ENCODE data around the gene HELQ. TPM values are rescaled to one million over a fixed set of nuclear protein-coding genes. Genes with fewer than 3 reads are reported as not detected.

HELQ gene
- total and polyA plus RNA-seq, 2 donors, result 14.3 to 20.9 TPM

- Histone ChIP-seq H3K4me1 (ENCODE audit: control insufficient read depth in 2 of 2, insufficient read depth in 2 of 2, low read length in 2 of 2) (no peaks in the 10 kb centered on the region), H3K27ac (ENCODE audit: low read depth in 1 of 2, low read length in 1 of 2) (no peak overlapping the region), H3K4me3 (ENCODE audit: low read length in 2 of 2) (no peak overlapping the region), H3K9me3 (ENCODE audit: control insufficient read depth in 2 of 2, insufficient read depth in 1 of 2, low read length in 1 of 2) (no peaks in the 10 kb centered on the region), H3K36me3 (ENCODE audit: control insufficient read depth in 2 of 2, insufficient read depth in 2 of 2, low read length in 1 of 2) (peaks cover 25 to 41% of the 10 kb centered on the region in 2 donors), H3K27me3 (ENCODE audit: control insufficient read depth in 2 of 2, insufficient read depth in 1 of 2, low read length in 1 of 2) (no peaks in the 10 kb centered on the region)
- DNase-seq (ENCODE audit: low read depth in 6 of 9, low spot score in 9 of 9), result no peak
- 97% methylated on average over 3 of the region's 3 CpGs for WGBS
Measured at GRCh38 chr4:83440899-83441298, 14.7 kb downstream of the HELQ start.

- Histone ChIP-seq H3K4me1 (ENCODE audit: control insufficient read depth in 2 of 2, insufficient read depth in 2 of 2, low read length in 2 of 2) (no peaks in the 10 kb centered on the region), H3K36me3 (ENCODE audit: control insufficient read depth in 2 of 2, insufficient read depth in 2 of 2, low read length in 1 of 2) (peaks cover 22 to 41% of the 10 kb centered on the region in 2 donors), H3K4me3 (ENCODE audit: low read length in 2 of 2) (no peak overlapping the region), H3K27ac (ENCODE audit: low read depth in 1 of 2, low read length in 1 of 2) (no peak overlapping the region), H3K9me3 (ENCODE audit: control insufficient read depth in 2 of 2, insufficient read depth in 1 of 2, low read length in 1 of 2) (no peaks in the 10 kb centered on the region), H3K27me3 (ENCODE audit: control insufficient read depth in 2 of 2, insufficient read depth in 1 of 2, low read length in 1 of 2) (no peaks in the 10 kb centered on the region)
- DNase-seq (ENCODE audit: low read depth in 6 of 9, low spot score in 9 of 9), result no peak
- 98% methylated on average over 1 of the region's 1 CpG for WGBS
Measured at GRCh38 chr4:83440148-83440814, 15.3 kb downstream of the HELQ start.

DNA sequence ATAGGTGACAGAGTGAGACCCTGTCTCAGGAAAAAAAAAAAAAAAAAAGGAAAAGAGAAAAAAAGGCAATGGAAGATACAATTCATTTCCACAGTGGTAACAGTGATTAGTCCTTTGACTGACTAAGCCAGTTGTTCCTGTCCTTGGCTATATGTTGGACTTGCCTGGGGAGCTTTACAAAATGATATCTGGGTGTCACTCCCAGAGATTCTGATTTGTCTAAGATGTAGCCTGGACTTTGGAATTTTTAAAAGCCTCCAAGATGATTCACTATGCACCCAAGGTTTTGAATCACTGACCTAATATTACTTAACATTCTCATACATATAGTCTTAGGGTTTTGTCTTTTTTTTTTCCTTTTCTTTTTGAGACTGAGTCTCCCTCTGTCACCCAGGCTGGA lies 16.9 kb downstream of the HELQ start:
- Histone ChIP-seq H3K9me3 (ENCODE audit: control insufficient read depth in 2 of 2, insufficient read depth in 1 of 2, low read length in 1 of 2) (no peaks in the 10 kb centered on the region), H3K36me3 (ENCODE audit: control insufficient read depth in 2 of 2, insufficient read depth in 2 of 2, low read length in 1 of 2) (peaks cover 18 to 28% of the 10 kb centered on the region in 2 donors), H3K4me1 (ENCODE audit: control insufficient read depth in 2 of 2, insufficient read depth in 2 of 2, low read length in 2 of 2) (no peaks in the 10 kb centered on the region), H3K27me3 (ENCODE audit: control insufficient read depth in 2 of 2, insufficient read depth in 1 of 2, low read length in 1 of 2) (no peaks in the 10 kb centered on the region), H3K27ac (ENCODE audit: low read depth in 1 of 2, low read length in 1 of 2) (no peak overlapping the region), H3K4me3 (ENCODE audit: low read length in 2 of 2) (no peak overlapping the region)
- DNase-seq (ENCODE audit: low read depth in 6 of 9, low spot score in 9 of 9), result no peak

GRCh38 chr4:83436680-83437079 lies 18.9 kb downstream of the HELQ start:
- Histone ChIP-seq H3K4me1 (ENCODE audit: control insufficient read depth in 2 of 2, insufficient read depth in 2 of 2, low read length in 2 of 2) (no peaks in the 10 kb centered on the region), H3K36me3 (ENCODE audit: control insufficient read depth in 2 of 2, insufficient read depth in 2 of 2, low read length in 1 of 2) (peaks cover 11 to 18% of the 10 kb centered on the region in 2 donors), H3K27ac (ENCODE audit: low read depth in 1 of 2, low read length in 1 of 2) (no peak overlapping the region), H3K4me3 (ENCODE audit: low read length in 2 of 2) (no peak overlapping the region), H3K27me3 (ENCODE audit: control insufficient read depth in 2 of 2, insufficient read depth in 1 of 2, low read length in 1 of 2) (no peaks in the 10 kb centered on the region), H3K9me3 (ENCODE audit: control insufficient read depth in 2 of 2, insufficient read depth in 1 of 2, low read length in 1 of 2) (no peaks in the 10 kb centered on the region)
- DNase-seq (ENCODE audit: low read depth in 6 of 9, low spot score in 9 of 9), result no peak
- 98% methylated on average over 4 of the region's 4 CpGs for WGBS

- peaks cover 3 to 28% of the 10 kb centered on the region in 2 donors for H3K36me3 ChIP-seq (ENCODE audit: control insufficient read depth in 2 of 2, insufficient read depth in 2 of 2, low read length in 1 of 2)
- H3K27ac ChIP-seq (ENCODE audit: low read depth in 1 of 2, low read length in 1 of 2), result no peak overlapping the region
- no peak overlapping the region for H3K4me3 ChIP-seq (ENCODE audit: low read length in 2 of 2)
- 100% methylated on average over 1 of the region's 1 CpG for WGBS
- no peak for DNase-seq (ENCODE audit: low read depth in 6 of 9, low spot score in 9 of 9)
- no peaks in the 10 kb centered on the region for H3K4me1 ChIP-seq (ENCODE audit: control insufficient read depth in 2 of 2, insufficient read depth in 2 of 2, low read length in 2 of 2)
- no peaks in the 10 kb centered on the region for H3K27me3 ChIP-seq (ENCODE audit: control insufficient read depth in 2 of 2, insufficient read depth in 1 of 2, low read length in 1 of 2)
- H3K9me3 ChIP-seq (ENCODE audit: control insufficient read depth in 2 of 2, insufficient read depth in 1 of 2, low read length in 1 of 2), result no peaks in the 10 kb centered on the region
Measured at GRCh38 chr4:83431200-83431599, 24.4 kb downstream of the HELQ start.

DNA sequence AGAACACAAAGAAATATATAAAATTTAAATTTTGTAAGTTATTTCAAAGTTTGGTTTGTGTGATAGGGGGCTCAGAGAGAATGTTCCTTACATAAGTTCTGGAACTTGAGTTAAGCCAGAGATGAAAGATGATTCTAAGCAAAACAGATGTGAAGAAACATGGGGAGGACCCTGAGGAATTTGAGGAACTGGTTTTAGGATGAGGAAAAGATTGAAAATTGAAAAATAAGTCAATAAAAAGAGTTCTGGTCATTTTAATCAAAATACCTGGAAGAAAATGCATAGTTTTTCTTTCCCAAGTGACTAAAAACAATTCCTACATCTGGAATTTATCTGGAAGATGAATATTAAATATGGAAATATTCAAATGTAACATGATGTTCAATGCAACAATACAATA lies 37.4 kb downstream of the HELQ start:
- DNase-seq (ENCODE audit: low read depth in 6 of 9, low spot score in 9 of 9), result no peak
- no peak overlapping the region for H3K27ac ChIP-seq (ENCODE audit: low read depth in 1 of 2, low read length in 1 of 2)
- no peaks in the 10 kb centered on the region for H3K4me1 ChIP-seq (ENCODE audit: control insufficient read depth in 2 of 2, insufficient read depth in 2 of 2, low read length in 2 of 2)
- H3K36me3 ChIP-seq (ENCODE audit: control insufficient read depth in 2 of 2, insufficient read depth in 2 of 2, low read length in 1 of 2), result peaks cover 35 to 55% of the 10 kb centered on the region in 2 donors
- no peak overlapping the region for H3K4me3 ChIP-seq (ENCODE audit: low read length in 2 of 2)
- H3K9me3 ChIP-seq (ENCODE audit: control insufficient read depth in 2 of 2, insufficient read depth in 1 of 2, low read length in 1 of 2), result no peaks in the 10 kb centered on the region
- no peaks in the 10 kb centered on the region for H3K27me3 ChIP-seq (ENCODE audit: control insufficient read depth in 2 of 2, insufficient read depth in 1 of 2, low read length in 1 of 2)

GRCh38 chr4:83417566-83417965 lies 38.1 kb downstream of the HELQ start:
- DNase-seq (ENCODE audit: low read depth in 6 of 9, low spot score in 9 of 9), result no peak
- Histone ChIP-seq H3K4me1 (ENCODE audit: control insufficient read depth in 2 of 2, insufficient read depth in 2 of 2, low read length in 2 of 2) (no peaks in the 10 kb centered on the region), H3K36me3 (ENCODE audit: control insufficient read depth in 2 of 2, insufficient read depth in 2 of 2, low read length in 1 of 2) (peaks cover 34 to 55% of the 10 kb centered on the region in 2 donors), H3K27me3 (ENCODE audit: control insufficient read depth in 2 of 2, insufficient read depth in 1 of 2, low read length in 1 of 2) (no peaks in the 10 kb centered on the region), H3K27ac (ENCODE audit: low read depth in 1 of 2, low read length in 1 of 2) (no peak overlapping the region), H3K9me3 (ENCODE audit: control insufficient read depth in 2 of 2, insufficient read depth in 1 of 2, low read length in 1 of 2) (no peaks in the 10 kb centered on the region), H3K4me3 (ENCODE audit: low read length in 2 of 2) (no peak overlapping the region)
- 97% methylated on average over 4 of the region's 4 CpGs for WGBS

DNA sequence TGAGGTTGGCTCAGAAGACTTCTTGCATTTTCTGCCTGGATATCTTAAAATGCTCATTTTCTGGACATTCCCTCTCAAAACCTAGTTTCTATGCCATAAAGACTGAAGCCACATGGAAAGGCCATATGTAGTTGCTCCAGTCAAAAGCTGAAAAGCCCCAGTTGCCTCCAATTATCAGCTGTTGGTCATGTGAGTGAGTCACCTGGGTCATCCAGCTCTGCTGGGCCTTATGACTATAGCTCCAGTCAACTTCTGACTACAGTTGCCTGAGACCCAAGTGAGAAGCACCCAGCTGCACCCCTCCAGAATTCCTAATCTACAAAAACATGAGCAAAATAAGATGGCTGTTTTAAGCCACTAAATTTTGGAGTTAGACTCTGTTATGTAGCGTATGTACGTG lies 41.9 kb downstream of the HELQ start:
- no peaks in the 10 kb centered on the region for H3K4me1 ChIP-seq (ENCODE audit: control insufficient read depth in 2 of 2, insufficient read depth in 2 of 2, low read length in 2 of 2)
- H3K4me3 ChIP-seq (ENCODE audit: low read length in 2 of 2), result no peak overlapping the region
- H3K27me3 ChIP-seq (ENCODE audit: control insufficient read depth in 2 of 2, insufficient read depth in 1 of 2, low read length in 1 of 2), result no peaks in the 10 kb centered on the region
- DNase-seq (ENCODE audit: low read depth in 6 of 9, low spot score in 9 of 9), result no peak
- H3K9me3 ChIP-seq (ENCODE audit: control insufficient read depth in 2 of 2, insufficient read depth in 1 of 2, low read length in 1 of 2), result no peaks in the 10 kb centered on the region
- whole genome bisulfite sequencing, result 97% methylated on average over 2 of the region's 2 CpGs
- peaks cover 25 to 61% of the 10 kb centered on the region in 2 donors for H3K36me3 ChIP-seq (ENCODE audit: control insufficient read depth in 2 of 2, insufficient read depth in 2 of 2, low read length in 1 of 2)
- no peak overlapping the region for H3K27ac ChIP-seq (ENCODE audit: low read depth in 1 of 2, low read length in 1 of 2)

DNA sequence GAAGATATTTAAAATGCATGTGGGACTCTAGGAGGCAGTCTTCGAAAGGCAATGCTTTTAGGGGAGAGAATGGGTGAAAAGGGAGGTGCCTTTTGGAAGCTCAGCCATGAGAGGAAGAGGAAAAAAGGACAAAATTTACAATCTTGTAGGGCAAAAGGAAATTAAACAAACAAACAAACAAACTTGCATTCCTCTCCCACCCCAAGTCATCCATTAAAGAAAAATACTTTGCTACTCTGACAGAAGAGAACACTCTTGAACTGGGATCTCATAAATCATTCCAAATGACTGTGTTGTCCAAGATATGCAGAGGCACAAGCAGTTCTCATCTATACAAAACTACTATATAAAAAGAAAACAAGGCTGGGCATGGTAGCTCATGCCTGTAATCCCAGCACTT lies 46.7 kb downstream of the HELQ start:
- Histone ChIP-seq H3K4me1 (ENCODE audit: control insufficient read depth in 2 of 2, insufficient read depth in 2 of 2, low read length in 2 of 2) (no peaks in the 10 kb centered on the region), H3K27me3 (ENCODE audit: control insufficient read depth in 2 of 2, insufficient read depth in 1 of 2, low read length in 1 of 2) (no peaks in the 10 kb centered on the region), H3K36me3 (ENCODE audit: control insufficient read depth in 2 of 2, insufficient read depth in 2 of 2, low read length in 1 of 2) (peaks cover 19 to 36% of the 10 kb centered on the region in 2 donors), H3K27ac (ENCODE audit: low read depth in 1 of 2, low read length in 1 of 2) (no peak overlapping the region), H3K9me3 (ENCODE audit: control insufficient read depth in 2 of 2, insufficient read depth in 1 of 2, low read length in 1 of 2) (no peaks in the 10 kb centered on the region), H3K4me3 (ENCODE audit: low read length in 2 of 2) (no peak overlapping the region)
- 96% methylated on average over 1 of the region's 1 CpG for WGBS
- no peak for DNase-seq (ENCODE audit: low read depth in 6 of 9, low spot score in 9 of 9)

Measured in thymus (tissue), 11 donors.